ENCODE results near the gene ANKMY1. TPM values are rescaled to one million over a fixed set of nuclear protein-coding genes. Genes with fewer than 3 reads are reported as not detected.
A peak's percentile ranks its signal among the peaks of the same experiment; 100 is the strongest.

The ANKMY1 gene
- total and polyA plus RNA-seq, 12 donors, result 1.9 to 15.6 (median 5.3) TPM

DNA sequence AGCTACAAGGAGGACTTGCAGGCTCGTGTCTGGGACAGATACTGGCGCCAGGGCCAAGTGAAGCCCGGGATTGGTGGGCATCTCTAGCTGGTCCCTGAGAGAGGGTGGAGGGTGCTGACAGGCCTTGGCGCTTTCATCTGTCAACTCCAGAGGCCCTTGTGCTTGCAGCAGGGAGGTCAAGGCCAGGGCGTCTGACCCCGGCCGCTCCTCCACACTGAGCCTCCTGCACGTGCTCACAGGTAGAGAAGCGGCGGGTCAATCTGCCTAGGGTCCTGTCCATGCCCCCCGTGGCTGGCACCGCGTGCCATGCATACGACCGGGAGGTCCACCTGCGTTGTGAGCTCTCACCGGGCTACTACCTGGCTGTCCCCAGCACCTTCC, 38.3 kb upstream of the ANKMY1 start:
- no peak for TF ChIP-seq CTCF (IDR thresholded peaks at IDR 0.05)
- 54 to 71% methylated on average over 17 of the region's 17 CpGs for WGBS, 2 donors
- peaks cover 3 to 46% (median 20%) of the 10 kb centered on the region in 9 donors for H3K4me1 ChIP-seq

GRCh38 chr2:240595381-240596079, 37.7 kb upstream of the ANKMY1 start:
- peaks cover 0 to 93% (median 8%) of the 10 kb centered on the region in 9 donors for H3K36me3 ChIP-seq
- ATAC-seq (peak in 6 of 8 donors; percentile 9 to 49 (median 26)), DNase-seq (no peak)
- H3K4me3 ChIP-seq, result no peak overlapping the region
- peaks cover 3 to 46% (median 20%) of the 10 kb centered on the region in 9 donors for H3K4me1 ChIP-seq
- WGBS, 2 donors, result 38 to 53% methylated on average over 18 of the region's 18 CpGs
- TF ChIP-seq CTCF (IDR thresholded peaks at IDR 0.05), result peak in 5 of 9 donors; percentile 29 to 44 (median 42)
- peak overlapping the region in 9 of 10 donors; percentile 14 to 79 (median 67) for H3K27ac ChIP-seq
- H3K27me3 ChIP-seq, result no peaks in the 10 kb centered on the region
- intact Hi-C loops (cut with DNase I), result loop anchor here in 1 of 10 donors (5.0 kb wide), 1 partner anchor 33 kb away; the partner anchor contains the start of gene DUSP28
- H3K9me3 ChIP-seq, result no peaks in the 10 kb centered on the region

More for the DNA sequence above, 38.3 kb upstream of the ANKMY1 start:
- H3K36me3 ChIP-seq, result peaks cover 0 to 90% (median 8%) of the 10 kb centered on the region in 9 donors
- peak overlapping the region in 1 of 10 donors; percentile 3 for H3K4me3 ChIP-seq
- H3K27ac ChIP-seq, result peak overlapping the region in 9 of 10 donors; percentile 14 to 79 (median 67)
- intact Hi-C loops (cut with DNase I), result loop anchor here in 1 of 10 donors (5.0 kb wide), 1 partner anchor 34 kb away; the partner anchor contains the start of gene DUSP28
- DNase-seq, result no peak
- ATAC-seq, result peak in 7 of 8 donors; percentile 6 to 30 (median 17)
- no peaks in the 10 kb centered on the region for H3K9me3 ChIP-seq
- no peaks in the 10 kb centered on the region for H3K27me3 ChIP-seq

- H3K4me3 ChIP-seq, result no peak overlapping the region
- no peak for TF ChIP-seq CTCF (IDR thresholded peaks at IDR 0.05)
- ATAC-seq, result no peak
- peaks cover 0 to 93% (median 12%) of the 10 kb centered on the region in 9 donors for H3K36me3 ChIP-seq
- no peaks in the 10 kb centered on the region for H3K9me3 ChIP-seq
- H3K27ac ChIP-seq, result peak overlapping the region in 7 of 10 donors; percentile 41 to 79 (median 67)
- no peaks in the 10 kb centered on the region for H3K27me3 ChIP-seq
- H3K4me1 ChIP-seq, result peaks cover 3 to 46% (median 25%) of the 10 kb centered on the region in 9 donors
- intact Hi-C loops (cut with DNase I), result loop anchor here in 1 of 10 donors (5.0 kb wide), 1 partner anchor 32 kb away; the partner anchor contains the start of gene DUSP28
- no peak for DNase-seq
- 68 to 78% methylated on average over 34 of the region's 34 CpGs for WGBS, 2 donors
These were observed 37.0 kb upstream of the ANKMY1 start for GRCh38 chr2:240594511-240595380.
